NT2/D1 (cell line): ENCODE results near the gene CACNA2D3.
A peak's percentile ranks its signal among the peaks of the same experiment; 100 is the strongest.
"Not testable (repeated sequence)": the region's sequence is repeated elsewhere in the genome, so short reads cannot be mapped to it uniquely, and the experiment has no call there.

ENCODE experiments used
- DNase-seq: peaks from one replicate; pipeline ENCODE4 v3.0.0-alpha.2; 2011; ENCODE audit warnings: low read depth, low spot score
- H3K27me3 ChIP-seq: 2 replicates; pipeline ENCODE4 v1.6.0; 2011; ENCODE audit warnings: mild to moderate bottlenecking; ENCODE audit not compliant: insufficient read length, insufficient read depth
- H3K36me3 ChIP-seq: 2 replicates; pipeline ENCODE4 v1.6.1; 2011; ENCODE audit warnings: mild to moderate bottlenecking, low read length, mixed read lengths; ENCODE audit not compliant: insufficient read depth, insufficient read length
- H3K4me1 ChIP-seq: 2 replicates; pipeline ENCODE4 v1.5.1; 2011; ENCODE audit not compliant: insufficient read depth, insufficient read length
- H3K4me3 ChIP-seq: 2 replicates; pipeline ENCODE4 v1.5.1; 2011; ENCODE audit warnings: low read depth; ENCODE audit not compliant: insufficient read length
- H3K9ac ChIP-seq: 2 replicates; pipeline ENCODE4 v1.6.0; 2011; ENCODE audit warnings: low read depth; ENCODE audit not compliant: insufficient read length
- H3K9me3 ChIP-seq: 2 replicates; pipeline ENCODE4 v1.5.1; 2011; ENCODE audit warnings: mild to moderate bottlenecking, low read length; ENCODE audit not compliant: insufficient read depth
- SUZ12 ChIP-seq: IDR thresholded peaks from 2 replicates; pipeline ENCODE4 v1.6.1; 2011; ENCODE audit not compliant: insufficient read length, insufficient read depth; ENCODE audit errors: extremely low read depth
- YY1 ChIP-seq: IDR thresholded peaks from 2 replicates; pipeline ENCODE4 v1.6.1; 2011; ENCODE audit not compliant: insufficient read length, insufficient read depth
- ZNF274 ChIP-seq: IDR thresholded peaks from 2 replicates; pipeline ENCODE4 v1.6.1; 2011; ENCODE audit warnings: mild to moderate bottlenecking, low read depth, low read length

CACNA2D3 gene

GRCh38 chr3:54632834-54633233 lies 510.5 kb downstream of the CACNA2D3 start:
- peaks cover 15% of the 10 kb centered on the region for H3K4me1 ChIP-seq
- TF ChIP-seq SUZ12, result no peak
- no peak for TF ChIP-seq YY1
- TF ChIP-seq ZNF274, result no peak
- peak overlapping the region; percentile 0 for H3K9ac ChIP-seq
- H3K27me3 ChIP-seq, result no peaks in the 10 kb centered on the region
- no peak for DNase-seq
- peaks cover 18% of the 10 kb centered on the region; the same call in 1 of the 2 replicates for H3K9me3 ChIP-seq
- H3K4me3 ChIP-seq, result no peak overlapping the region
- H3K36me3 ChIP-seq, result peaks cover 35% of the 10 kb centered on the region

GRCh38 chr3:54633444-54634121 lies 511.2 kb downstream of the CACNA2D3 start:
- H3K9ac ChIP-seq, result peak overlapping the region; percentile 69
- H3K4me1 ChIP-seq, result peaks cover 15% of the 10 kb centered on the region
- DNase-seq, result no peak
- H3K9me3 ChIP-seq, result peaks cover 18% of the 10 kb centered on the region; the same call in 1 of the 2 replicates
- no peaks in the 10 kb centered on the region for H3K27me3 ChIP-seq
- H3K4me3 ChIP-seq, result peak overlapping the region; percentile 48
- TF ChIP-seq YY1, result no peak
- no peak for TF ChIP-seq SUZ12
- no peak for TF ChIP-seq ZNF274
- H3K36me3 ChIP-seq, result peaks cover 35% of the 10 kb centered on the region

- Histone ChIP-seq H3K36me3 (peaks cover 35% of the 10 kb centered on the region), H3K9ac (peak overlapping the region; percentile 69)
Measured at GRCh38 chr3:54634122-54634469, 511.7 kb downstream of the CACNA2D3 start.

GRCh38 chr3:54639790-54640372 lies 517.5 kb downstream of the CACNA2D3 start:
- Histone ChIP-seq H3K9me3 (peaks cover 26% of the 10 kb centered on the region; the same call in 1 of the 2 replicates), H3K4me3 (peak overlapping the region; percentile 4), H3K4me1 (peaks cover 11% of the 10 kb centered on the region), H3K9ac (peak overlapping the region; percentile 65)
- not testable (repeated sequence) for H3K27me3 ChIP-seq, H3K36me3 ChIP-seq, DNase-seq

More at GRCh38 chr3:54634122-54634469, 511.7 kb downstream of the CACNA2D3 start:
- DNase-seq, result no peak
- TF ChIP-seq ZNF274 (no peak), SUZ12 (no peak), YY1 (no peak)
- peaks cover 15% of the 10 kb centered on the region for H3K4me1 ChIP-seq
- H3K9me3 ChIP-seq, result peaks cover 18% of the 10 kb centered on the region; the same call in 1 of the 2 replicates
- H3K27me3 ChIP-seq, result no peaks in the 10 kb centered on the region
- peak overlapping the region; percentile 48 for H3K4me3 ChIP-seq

GRCh38 chr3:54641226-54642014 lies 519.1 kb downstream of the CACNA2D3 start:
- Histone ChIP-seq H3K27me3 (no peaks in the 10 kb centered on the region), H3K36me3 (peaks cover 13% of the 10 kb centered on the region), H3K9me3 (peaks cover 36% of the 10 kb centered on the region; the same call in 1 of the 2 replicates), H3K4me3 (peak overlapping the region; percentile 5), H3K4me1 (peaks cover 11% of the 10 kb centered on the region), H3K9ac (peak overlapping the region; percentile 76)
- TF ChIP-seq SUZ12 (no peak), YY1 (no peak), ZNF274 (no peak)
- DNase-seq, result peak; percentile 87

GRCh38 chr3:54642147-54642546 lies 519.8 kb downstream of the CACNA2D3 start:
- H3K9ac ChIP-seq, result peak overlapping the region; percentile 76
- H3K4me3 ChIP-seq, result peak overlapping the region; percentile 5

GRCh38 chr3:54647721-54648120 lies 525.4 kb downstream of the CACNA2D3 start:
- TF ChIP-seq YY1, result no peak
- TF ChIP-seq SUZ12, result no peak
- no peak for TF ChIP-seq ZNF274
- Histone ChIP-seq H3K9me3 (peaks cover 57% of the 10 kb centered on the region; the same call in 1 of the 2 replicates), H3K9ac (no peak overlapping the region), H3K4me3 (no peak overlapping the region), H3K4me1 (peaks cover 8% of the 10 kb centered on the region), H3K27me3 (no peaks in the 10 kb centered on the region), H3K36me3 (peaks cover 19% of the 10 kb centered on the region)
- DNase-seq, result no peak

More at GRCh38 chr3:54642147-54642546, 519.8 kb downstream of the CACNA2D3 start:
- Histone ChIP-seq H3K9me3 (peaks cover 42% of the 10 kb centered on the region; the same call in 1 of the 2 replicates), H3K36me3 (peaks cover 13% of the 10 kb centered on the region), H3K4me1 (peaks cover 11% of the 10 kb centered on the region), H3K27me3 (no peaks in the 10 kb centered on the region)
- TF ChIP-seq YY1 (no peak), SUZ12 (no peak), ZNF274 (no peak)
- no peak for DNase-seq
